Right lobe of liver (tissue), 4 donors: ENCODE results near the gene ASCC3.

Experiments used
- CTCF ChIP-seq, 4 donors: fragments of 200-600 bp in 3 of 4; fragments of 450-650 bp in 1 of 4; IDR thresholded peaks; one replicate each; pipeline versions ENCODE4 v1.5.1 to v1.8.0; 2016 to 2022; ENCODE audit warnings: antibody characterized with exemption in 4 of 4, mild to moderate bottlenecking in 2 of 4
- POLR2A ChIP-seq: fragments of 450-650 bp; IDR thresholded peaks from one replicate; pipeline ENCODE4 v1.6.1; 2017; ENCODE audit warnings: antibody characterized with exemption, mild to moderate bottlenecking
- donor health status: DM: no; HTN: no; CAD: no.
- donor health status: DM: no; HTN: no; CAD: no.
- donor health status: DM: no; HTN: yes; CAD: no.

DNA sequence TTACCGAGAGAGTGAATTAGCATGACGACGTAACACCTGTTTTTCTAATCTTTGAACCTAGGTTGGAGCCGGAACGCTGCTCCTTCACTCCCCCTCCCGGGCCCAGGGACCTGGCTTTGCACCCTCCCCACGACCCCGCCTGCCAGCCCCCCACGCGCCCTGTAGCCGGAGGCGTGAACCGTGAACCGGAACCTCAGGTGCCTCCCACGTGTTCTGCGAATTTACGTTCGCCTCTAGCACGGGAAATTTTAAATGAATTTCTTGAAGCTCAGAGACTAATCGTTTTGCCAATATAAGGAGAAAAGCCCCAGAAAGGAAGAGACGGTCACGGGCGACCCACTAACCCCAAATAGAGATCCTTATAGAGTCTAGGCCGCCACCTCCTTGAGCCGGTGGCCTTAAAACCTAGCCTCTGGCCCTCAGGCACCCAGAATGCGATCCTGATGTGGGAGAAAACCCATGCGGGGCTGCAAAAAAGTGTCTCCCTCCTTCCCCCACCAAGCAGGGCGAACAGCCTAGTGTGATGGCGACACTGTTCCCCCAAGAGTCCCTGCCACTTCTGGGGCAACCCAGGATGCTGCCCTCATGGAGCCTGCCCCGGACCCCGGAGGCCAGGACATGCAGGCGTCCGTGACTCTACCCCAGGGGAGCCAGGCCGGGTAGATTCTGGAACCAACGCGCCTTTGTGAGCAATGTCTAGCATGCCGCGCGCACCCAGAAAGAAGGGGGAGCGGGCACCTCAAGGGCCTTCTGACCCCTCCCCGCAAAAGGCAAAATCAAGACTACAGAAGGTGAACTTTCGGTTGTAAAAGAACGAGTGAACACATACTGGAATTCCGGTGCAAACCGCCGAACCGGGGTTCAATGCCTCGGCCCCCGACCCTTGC is 413.8 kb downstream of the ASCC3 start:
- no peak for TF ChIP-seq POLR2A
- TF ChIP-seq CTCF (IDR thresholded peaks at IDR 0.05), result no peak
